CD4-positive, alpha-beta T cell (primary cell): ENCODE results near the gene GGPS1. TPM values are rescaled to one million over a fixed set of nuclear protein-coding genes. Genes with fewer than 3 reads are reported as not detected.

ENCODE experiments used
- ATAC-seq: fragments of 200-7000 bp; cut with Tn5 transposase; one replicate; pipeline ENCODE4 v1.10.0; 2022; ENCODE audit warnings: mild to moderate bottlenecking; ENCODE audit not compliant: poor library complexity
- CTCF ChIA-PET: fragments of 350-600 bp; sonication (Branson Sonifier 250); formaldehyde crosslinking; loops from one replicate; lab custom pipeline; 2021; ENCODE audit warnings: antibody characterized with exemption, inconsistent platforms; lab: Charles Lee
- POLR2A ChIA-PET: fragments of 350-600 bp; sonication (Branson Sonifier 250); formaldehyde crosslinking; loops from one replicate; lab custom pipeline; 2021; ENCODE audit warnings: antibody characterized with exemption, inconsistent platforms; lab: Charles Lee
- DNase-seq, 14 experiments: peaks; one replicate each; pipeline ENCODE4 v3.0.0-alpha.2; 2013 to 2020; ENCODE audit warnings: mixed read lengths in 2 of 14
- H3K27ac ChIP-seq, 2 donors: one replicate each; pipeline versions ENCODE4 v1.5.1 to v1.7.0; 2013; ENCODE audit warnings: low read length in 2 of 2, low read depth in 1 of 2, mild to moderate bottlenecking in 1 of 2
- H3K27me3 ChIP-seq, 2 experiments: 1 replicate in 1 of 2; 2 replicates in 1 of 2; pipeline versions ENCODE4 v1.6.1 to v1.7.0; 2013; ENCODE audit warnings: low read length in 2 of 2, control low read depth in 1 of 2, mild to moderate bottlenecking in 1 of 2, moderate library complexity in 1 of 2; ENCODE audit not compliant: insufficient read depth in 2 of 2, control insufficient read depth in 1 of 2
- H3K36me3 ChIP-seq: one replicate; pipeline ENCODE4 v1.6.1; 2013; ENCODE audit warnings: low read length, control low read depth; ENCODE audit not compliant: insufficient read depth
- H3K4me1 ChIP-seq: one replicate; pipeline ENCODE4 v1.6.1; 2013; ENCODE audit warnings: low read length, control low read depth; ENCODE audit not compliant: insufficient read depth
- H3K4me3 ChIP-seq: one replicate; pipeline ENCODE4 v1.5.1; 2013; ENCODE audit warnings: mild to moderate bottlenecking, low read length, moderate library complexity
- H3K9me3 ChIP-seq, 2 experiments: 1 replicate in 1 of 2; 2 replicates in 1 of 2; pipeline versions ENCODE4 v1.6.1 to v1.7.0; 2013; ENCODE audit warnings: low read length in 2 of 2, mild to moderate bottlenecking in 2 of 2, control low read depth in 1 of 2, moderate library complexity in 1 of 2; ENCODE audit not compliant: control insufficient read depth in 1 of 2, insufficient read depth in 1 of 2
- H3K27ac Mint-ChIP-seq: one replicate; pipeline ENCODE4 v1.8.0; 2020; ENCODE audit warnings: mixed read lengths
- H3K27me3 Mint-ChIP-seq: one replicate; pipeline ENCODE4 v1.8.0; 2021; ENCODE audit warnings: mixed read lengths
- H3K36me3 Mint-ChIP-seq: one replicate; pipeline ENCODE4 v1.8.0; 2021; ENCODE audit warnings: low read depth, mixed read lengths
- H3K4me1 Mint-ChIP-seq: one replicate; pipeline ENCODE4 v1.8.0; 2021; ENCODE audit warnings: low read depth, mixed read lengths
- H3K4me3 Mint-ChIP-seq: one replicate; pipeline ENCODE4 v1.8.0; 2020; ENCODE audit warnings: mild to moderate bottlenecking, mixed read lengths
- H3K9me3 Mint-ChIP-seq: one replicate; pipeline ENCODE4 v1.8.0; 2020; ENCODE audit warnings: mixed read lengths
- CTCF ChIP-seq: fragments of 200-600 bp; IDR thresholded peaks from one replicate; pipeline ENCODE4 v1.8.0; 2022; ENCODE audit warnings: antibody characterized with exemption, mild to moderate bottlenecking
- intact Hi-C, 2 experiments: fragments of 100-400 bp; cut with DNase I in 1 of 2; cut with micrococcal nuclease in 1 of 2; formaldehyde crosslinking; loops; one replicate each; pipeline versions ENCODE4 v1.15.1 to v1.9.0; 2023 to 2025; cut with DNase I, micrococcal nuclease
- total RNA-seq, 174 experiments: library from RNA in 2 of 174; stranded (reverse) in 2 of 174; gene quantifications; one replicate each; pipeline ENCODE4 v1.2.3 and lab custom pipeline; 2021 to 2026

Gene GGPS1
- total RNA-seq, 2 experiments from 2014 or later, result 20.6 to 20.9 TPM

GRCh38 chr1:235325854-235326253 is 2.5 kb upstream of the GGPS1 start:
- Mint-ChIP-seq H3K4me1 (peaks cover 46% of the 10 kb centered on the region), H3K36me3 (peaks cover 39% of the 10 kb centered on the region), H3K4me3 (peak overlapping the region; percentile 99), H3K27me3 (no peaks in the 10 kb centered on the region), H3K27ac (no peak overlapping the region), H3K9me3 (no peaks in the 10 kb centered on the region)
- no peak for ATAC-seq
- Histone ChIP-seq H3K27me3 (no peaks in the 10 kb centered on the region), H3K27ac (peak overlapping the region in 1 of 2 donors; percentile 95), H3K4me3 (peak overlapping the region; percentile 97), H3K36me3 (peaks cover 8% of the 10 kb centered on the region), H3K4me1 (peaks cover 39% of the 10 kb centered on the region), H3K9me3 (no peaks in the 10 kb centered on the region)
- ChIA-PET POLR2A (interaction anchor here (1.2 to 1.5 kb wide), 4 partner anchors 21 to 165 kb away, joined by 3 to 4 read pairs (median 4); no protein-coding TSS in a partner anchor), CTCF (interaction anchor here (1.4 to 1.6 kb wide), 2 partner anchors 21 to 72 kb away, joined by 5 read pairs; no protein-coding TSS in a partner anchor)
- intact Hi-C loops, result loop anchor here (2.0 to 10.0 kb wide), 7 partner anchors 34 to 951 kb away; partner anchors contain the start of genes B3GALNT2 (in 1 of the 2), COA6 (in 1 of the 2), TBCE (in 1 of the 2) and TOMM20 (in 1 of the 2)
- no peak for TF ChIP-seq CTCF
- no peak for DNase-seq

DNA sequence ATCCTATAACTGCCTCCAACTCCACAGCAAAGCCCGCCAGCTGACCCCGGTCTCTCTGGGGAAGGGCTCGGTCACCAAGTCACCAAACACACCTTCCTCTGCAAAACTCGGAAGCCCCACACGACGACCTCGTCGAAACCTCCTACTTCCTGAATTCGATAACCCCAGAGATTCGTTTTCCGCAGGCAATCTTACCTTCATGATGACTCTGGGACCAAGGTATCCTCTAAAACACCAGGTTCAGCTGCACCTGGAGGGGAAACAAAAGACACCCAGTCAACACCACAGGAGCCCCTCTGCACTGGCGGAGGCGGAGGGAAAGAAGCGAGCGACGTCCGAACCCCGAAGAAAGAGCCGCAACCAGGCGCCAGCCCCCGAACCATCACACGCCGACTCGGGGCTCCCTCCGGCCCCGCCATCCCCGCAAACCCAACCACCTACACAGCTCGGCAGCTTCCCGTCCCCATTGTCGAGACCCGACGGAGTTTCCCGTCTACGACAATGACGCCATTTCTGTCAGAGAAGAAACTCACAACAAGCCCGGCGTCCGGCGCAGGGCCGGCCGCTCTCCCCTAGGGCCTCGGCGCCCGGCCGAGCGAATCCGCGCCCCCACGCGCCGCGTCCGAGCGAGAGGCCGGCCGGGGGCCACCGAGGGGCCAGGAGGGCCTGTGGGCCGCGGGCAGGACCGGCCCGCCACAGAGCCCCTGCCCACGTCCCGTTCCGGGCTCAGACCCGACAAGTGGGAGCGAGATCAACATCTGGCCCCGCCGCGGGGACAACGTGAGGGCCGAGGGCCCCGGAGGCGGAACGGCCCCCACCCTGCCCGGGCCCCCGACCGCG is 1.4 kb upstream of the GGPS1 start:
- POLR2A ChIA-PET, result interaction anchor here (0.6 to 2.0 kb wide), 12 partner anchors 12 to 954 kb away, joined by 3 to 11 read pairs (median 3); partner anchors contain the start of gene TBCE
- Mint-ChIP-seq H3K27me3 (no peaks in the 10 kb centered on the region), H3K27ac (no peak overlapping the region), H3K4me1 (peaks cover 35% of the 10 kb centered on the region), H3K4me3 (peak overlapping the region; percentile 99), H3K36me3 (peaks cover 42% of the 10 kb centered on the region), H3K9me3 (no peaks in the 10 kb centered on the region)
- Histone ChIP-seq H3K27me3 (no peaks in the 10 kb centered on the region), H3K36me3 (peaks cover 6% of the 10 kb centered on the region), H3K9me3 (no peaks in the 10 kb centered on the region), H3K27ac (peak overlapping the region; percentile 95 to 98), H3K4me1 (peaks cover 32% of the 10 kb centered on the region), H3K4me3 (peak overlapping the region; percentile 97)
- peak; percentile 11 for ATAC-seq
- CTCF ChIA-PET, result interaction anchor here (1.6 kb wide), 1 partner anchor 22 kb away, joined by 5 read pairs; no protein-coding TSS in a partner anchor
- peak; percentile 32 to 91 (median 56) for DNase-seq
- intact Hi-C loops, result loop anchor here (2.0 to 10.0 kb wide), 7 partner anchors 35 to 952 kb away; partner anchors contain the start of genes B3GALNT2 (in 1 of the 2), COA6 (in 1 of the 2), TBCE (in 1 of the 2) and TOMM20 (in 1 of the 2)
- TF ChIP-seq CTCF, result no peak

DNA sequence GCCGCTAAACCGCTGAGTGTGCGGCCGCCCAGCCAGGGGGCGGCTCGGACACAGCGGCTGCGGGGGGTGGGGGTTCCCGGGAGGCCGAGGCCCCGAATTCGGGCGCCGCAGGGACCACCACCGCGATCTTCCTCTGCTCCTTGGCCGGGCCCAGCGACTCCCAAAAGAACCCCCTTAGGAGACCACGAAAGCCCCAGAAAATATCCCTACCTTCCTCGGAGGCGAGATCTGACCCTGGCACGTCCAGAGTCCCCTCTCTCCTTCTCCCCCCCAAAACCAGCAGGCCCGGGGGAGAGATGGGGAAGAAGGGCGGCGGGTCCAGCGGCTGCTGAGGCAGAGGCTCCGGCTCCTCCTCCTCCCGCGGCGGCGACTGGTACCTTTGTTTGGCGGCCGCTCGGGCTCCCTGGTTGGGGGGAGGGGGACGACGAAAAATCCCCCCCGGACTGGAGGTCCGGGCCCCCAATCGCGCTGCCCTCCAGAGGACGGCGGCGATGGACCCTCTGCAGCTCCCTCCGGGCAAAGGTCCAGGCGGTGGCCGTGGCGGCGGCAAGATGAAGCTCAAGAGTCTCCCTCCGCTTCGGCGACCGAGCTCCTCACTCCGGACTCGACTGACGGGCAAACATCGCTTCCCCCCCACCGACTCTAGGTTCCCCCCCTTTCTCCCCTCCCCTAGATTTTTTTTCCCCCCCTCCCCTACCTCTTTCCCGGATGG is 655 bp upstream of the GGPS1 start, which contains the start of gene ARID4B:
ARID4B (minus strand) TSS at position 621 of the 712 bp plus-strand sequence. CDS start 1,260 bp downstream, outside the sequence.
- no peak within 1 kb of the TSS for H3K27ac Mint-ChIP-seq
- H3K4me3 ChIP-seq, result peak within 1 kb of the TSS; percentile 97
- H3K36me3 ChIP-seq, result peaks cover under 1% of the 10 kb centered on the region
- H3K9me3 ChIP-seq, result no peaks in the 10 kb centered on the region
- no peak for TF ChIP-seq CTCF
- H3K27me3 ChIP-seq, result no peaks in the 10 kb centered on the region
- H3K27me3 Mint-ChIP-seq, result no peaks in the 10 kb centered on the region
- ChIA-PET CTCF (interaction anchor here (1.1 to 1.4 kb wide), 3 partner anchors 9 to 74 kb away, joined by 3 to 4 read pairs (median 3); no protein-coding TSS in a partner anchor), POLR2A (interaction anchor here (0.8 to 2.0 kb wide), 12 partner anchors 9 to 723 kb away, joined by 3 to 11 read pairs (median 4); partner anchors contain the start of genes B3GALNT2, RBM34, TBCE and TOMM20)
- DNase-seq, result peak in 2 of 14 experiments; percentile 60 to 69
- no peak for ATAC-seq
- peaks cover 28% of the 10 kb centered on the region for H3K4me1 Mint-ChIP-seq
- peaks cover 24% of the 10 kb centered on the region for H3K4me1 ChIP-seq
- peaks cover 38% of the 10 kb centered on the region for H3K36me3 Mint-ChIP-seq
- H3K27ac ChIP-seq, result peak within 1 kb of the TSS; percentile 96 to 98
- peak within 1 kb of the TSS; percentile 99 for H3K4me3 Mint-ChIP-seq
- H3K9me3 Mint-ChIP-seq, result no peaks in the 10 kb centered on the region
- intact Hi-C loops, result loop anchor here (2.0 to 10.0 kb wide), 10 partner anchors 17 to 953 kb away; partner anchors contain the start of genes B3GALNT2 (in 1 of the 2), COA6 (in 1 of the 2), RBM34 (in 1 of the 2) and TBCE (in 1 of the 2)
